Measurements from ENCODE around the gene CLASP1. TPM values are rescaled to one million over a fixed set of nuclear protein-coding genes. Genes with fewer than 3 reads are reported as not detected.

CLASP1 gene
- total RNA-seq, 1 experiment from 2014 or later: 45.9 TPM

DNA sequence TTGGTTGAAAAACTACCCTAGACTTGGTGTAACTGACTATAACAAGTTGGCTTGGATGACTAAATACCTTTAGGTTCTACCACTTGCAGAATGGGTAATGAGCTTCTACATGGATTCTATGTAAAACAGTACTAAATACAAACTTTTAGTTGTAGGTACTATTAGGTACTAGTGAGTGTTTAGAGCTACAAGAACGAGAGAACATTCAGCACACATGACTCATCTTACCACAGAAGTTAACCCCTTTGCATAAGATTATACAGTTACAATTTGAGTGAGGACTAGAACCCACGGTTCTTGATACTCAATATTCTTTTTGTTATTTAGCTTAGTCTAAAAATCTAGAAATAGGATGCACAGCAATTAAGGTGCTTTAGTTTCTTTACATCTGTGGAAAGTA is 262.6 kb downstream of the CLASP1 start:
- H3K27me3 Mint-ChIP-seq (ENCODE audit: low read depth): no peaks in the 10 kb centered on the region
- Histone ChIP-seq H3K18ac (ENCODE audit: insufficient read length, low read depth, low read length) (no peak overlapping the region), H3K79me2 (ENCODE audit: insufficient read depth, low read length) (no peaks in the 10 kb centered on the region), H3K9me3 (ENCODE audit: control insufficient read depth, low read depth, low read length) (no peaks in the 10 kb centered on the region), H3K4me2 (ENCODE audit: insufficient read depth, insufficient read length, low read length) (no peak overlapping the region), H2BK12ac (ENCODE audit: insufficient read length, low read depth, low read length) (no peak overlapping the region), H3K79me1 (ENCODE audit: insufficient read depth, low read depth, low read length, poor library complexity, severe bottlenecking) (no peaks in the 10 kb centered on the region), H3K23ac (ENCODE audit: insufficient read length, low read depth, low read length) (no peak overlapping the region), H3K4ac (ENCODE audit: low read depth, low read length) (no peak overlapping the region), H3K27ac (ENCODE audit: insufficient read length, low read depth, low read length) (no peak overlapping the region), H2BK120ac (ENCODE audit: low read depth, low read length, poor library complexity, severe bottlenecking) (no peak overlapping the region), H4K8ac (replicated peaks; ENCODE audit: insufficient read length, low read depth, low read length) (no peak overlapping the region), H4K5ac (ENCODE audit: insufficient read length, low read depth, low read length) (no peak overlapping the region), H2BK15ac (ENCODE audit: low read depth, low read length) (no peak overlapping the region), H3K4me1 (ENCODE audit: insufficient read depth, low read length) (no peaks in the 10 kb centered on the region), H4K91ac (ENCODE audit: insufficient read length, low read depth, low read length) (no peak overlapping the region), H2BK20ac (ENCODE audit: low read depth, low read length, poor library complexity, severe bottlenecking) (no peak overlapping the region), H3K14ac (ENCODE audit: insufficient read depth, low read length) (no peak overlapping the region), H3T11ph (ENCODE audit: low read length) (no peak overlapping the region), H3K23me2 (ENCODE audit: insufficient read length, low read depth, low read length, poor library complexity, severe bottlenecking) (no peaks in the 10 kb centered on the region), H3K27me3 (ENCODE audit: insufficient read depth, low read length) (no peaks in the 10 kb centered on the region), H3K9ac (ENCODE audit: extremely low read depth, insufficient read length, low read length) (no peak overlapping the region), H3K56ac (ENCODE audit: insufficient read length, low read depth, low read length) (no peak overlapping the region), H2BK5ac (ENCODE audit: insufficient read length, low read length) (no peak overlapping the region), H2AK5ac (ENCODE audit: insufficient read length, low read length) (no peak overlapping the region), H2AFZ (ENCODE audit: low read length) (no peak overlapping the region), H4K20me1 (ENCODE audit: control insufficient read depth, insufficient read depth, insufficient read length) (no peaks in the 10 kb centered on the region)
- no CpG with 5 or more reads among the region's 2 CpGs for WGBS (ENCODE audit: extremely low coverage, insufficient read length, low lambda C conversion rate)
- peaks cover 0 to 6% of the 10 kb centered on the region in 2 experiments; a peak in 2 of 4 replicates for H3K4me1 Mint-ChIP-seq
- no peaks in the 10 kb centered on the region for H3K9me3 Mint-ChIP-seq
- no peak overlapping the region for H3K27ac Mint-ChIP-seq
- H3K4me3 Mint-ChIP-seq: no peak overlapping the region
- peaks cover 22 to 40% (median 40%) of the 10 kb centered on the region in 3 experiments; a peak in 6 of 7 replicates for H3K36me3 Mint-ChIP-seq (ENCODE audit: insufficient read depth in 1 of 3, low read depth in 3 of 3)
- no peak for DNase-seq
- TF ChIP-seq, protein P1, sequence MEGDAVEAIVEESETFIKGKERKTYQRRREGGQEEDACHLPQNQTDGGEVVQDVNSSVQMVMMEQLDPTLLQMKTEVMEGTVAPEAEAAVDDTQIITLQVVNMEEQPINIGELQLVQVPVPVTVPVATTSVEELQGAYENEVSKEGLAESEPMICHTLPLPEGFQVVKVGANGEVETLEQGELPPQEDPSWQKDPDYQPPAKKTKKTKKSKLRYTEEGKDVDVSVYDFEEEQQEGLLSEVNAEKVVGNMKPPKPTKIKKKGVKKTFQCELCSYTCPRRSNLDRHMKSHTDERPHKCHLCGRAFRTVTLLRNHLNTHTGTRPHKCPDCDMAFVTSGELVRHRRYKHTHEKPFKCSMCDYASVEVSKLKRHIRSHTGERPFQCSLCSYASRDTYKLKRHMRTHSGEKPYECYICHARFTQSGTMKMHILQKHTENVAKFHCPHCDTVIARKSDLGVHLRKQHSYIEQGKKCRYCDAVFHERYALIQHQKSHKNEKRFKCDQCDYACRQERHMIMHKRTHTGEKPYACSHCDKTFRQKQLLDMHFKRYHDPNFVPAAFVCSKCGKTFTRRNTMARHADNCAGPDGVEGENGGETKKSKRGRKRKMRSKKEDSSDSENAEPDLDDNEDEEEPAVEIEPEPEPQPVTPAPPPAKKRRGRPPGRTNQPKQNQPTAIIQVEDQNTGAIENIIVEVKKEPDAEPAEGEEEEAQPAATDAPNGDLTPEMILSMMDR (conservative IDR thresholded peaks at IDR 0.05): no peak

Measured in H9 (cell line).